K562 (cell line): ENCODE data around the gene GMPR2. TPM values are rescaled to one million over a fixed set of nuclear protein-coding genes. Genes with fewer than 3 reads are reported as not detected.
A peak's percentile ranks its signal among the peaks of the same experiment; 100 is the strongest.

ENCODE experiments used
- BHLHE40 ChIP-seq: IDR thresholded peaks from 2 replicates; pipeline ENCODE4 v1.6.1; 2011; ENCODE audit warnings: low read length, improper control_type of control experiment
- BMI1 ChIP-seq: fragments of 150-350 bp; IDR thresholded peaks from 2 replicates; pipeline ENCODE4 v1.6.1; 2014; ENCODE audit warnings: low read length
- CHD2 ChIP-seq: IDR thresholded peaks from 2 replicates; pipeline ENCODE4 v1.6.1; 2011; ENCODE audit warnings: low read depth, low read length
- HBP1 ChIP-seq: fragments of 450-650 bp; formaldehyde crosslinking; IDR thresholded peaks from 2 replicates; pipeline ENCODE4 v1.4.0; 2022; ENCODE audit warnings: missing genetic modification characterization
- HINFP ChIP-seq: fragments of 450-650 bp; conservative IDR thresholded peaks from 2 replicates; pipeline ENCODE4 v1.6.1; 2016; ENCODE audit warnings: missing genetic modification characterization, low read depth, mild to moderate bottlenecking, control low read depth, missing compliant biosample characterization
- KDM5B ChIP-seq: fragments of 200-600 bp; sonication (generic); IDR thresholded peaks from 2 replicates; pipeline ENCODE4 v1.6.1; 2012; ENCODE audit warnings: low read depth, mild to moderate bottlenecking, moderate library complexity, low read length, control low read depth, inconsistent platforms; ENCODE audit not compliant: insufficient replicate concordance
- MED1 ChIP-seq: sonication (generic); formaldehyde crosslinking; IDR thresholded peaks from 2 replicates; pipeline ENCODE4 v1.8.1; 2023; ENCODE audit warnings: missing genetic modification reagents, borderline replicate concordance
- MTA3 ChIP-seq: fragments of 450-650 bp; formaldehyde crosslinking; IDR thresholded peaks from 2 replicates; pipeline ENCODE4 v1.6.1; 2017; ENCODE audit warnings: mild to moderate bottlenecking, borderline replicate concordance
- PYGO2 ChIP-seq: fragments of 450-650 bp; IDR thresholded peaks from 2 replicates; pipeline ENCODE4 v1.6.1; 2016; ENCODE audit warnings: mild to moderate bottlenecking, missing genetic modification characterization, moderate library complexity, missing compliant biosample characterization
- SRSF3 ChIP-seq: fragments of 200-400 bp; formaldehyde crosslinking; IDR thresholded peaks from 2 replicates; pipeline ENCODE4 v1.6.1; 2016; ENCODE audit warnings: mild to moderate bottlenecking, low read length, moderate library complexity; ENCODE audit not compliant: insufficient read depth
- TAL1 ChIP-seq: fragments of 450-650 bp; IDR thresholded peaks from 2 replicates; pipeline ENCODE4 v1.6.1; 2016; ENCODE audit warnings: mild to moderate bottlenecking
- U2AF1 ChIP-seq: fragments of 200-400 bp; formaldehyde crosslinking; optimal IDR thresholded peaks from 2 replicates; pipeline ENCODE3; 2017; ENCODE audit warnings: mild to moderate bottlenecking, low read depth, low read length, moderate library complexity
- ZBTB11 ChIP-seq, 3 experiments: fragments of 200-800 bp in 1 of 3; fragments of 250-450 bp in 1 of 3; fragments of 450-650 bp in 1 of 3; sonication (Bioruptor Pico) in 1 of 3; sonication (Bioruptor generic) in 1 of 3; formaldehyde crosslinking in 1 of 3; IDR thresholded peaks; 2 replicates each; pipeline versions ENCODE4 v1.6.1 to v1.8.0; 2016 to 2022; ENCODE audit warnings: mild to moderate bottlenecking in 2 of 3, missing genetic modification characterization in 2 of 3, missing compliant biosample characterization in 1 of 3, moderate library complexity in 1 of 3
- ZC3H11A ChIP-seq: IDR thresholded peaks from 2 replicates; pipeline ENCODE4 v1.6.1; 2012; ENCODE audit warnings: low read depth, low read length, improper control_type of control experiment
- ZNF589 ChIP-seq: fragments of 200-800 bp; sonication (Bioruptor generic); IDR thresholded peaks from 2 replicates; pipeline ENCODE4 v1.6.1; 2016; ENCODE audit warnings: low read depth, missing genetic modification characterization, missing compliant biosample characterization
- ZNF592 ChIP-seq: fragments of 450-650 bp; IDR thresholded peaks from 2 replicates; pipeline ENCODE4 v1.6.1; 2017; ENCODE audit warnings: antibody characterized with exemption, mild to moderate bottlenecking
- polyA plus RNA-seq, 8 experiments: library from polyadenylated mRNA; depleted of rRNA in 4 of 8; stranded (reverse) in 5 of 8; unstranded in 3 of 8; fragments of >200 nt; fragmentation: Nextera tagmentation in 2 of 8; fragmentation: Illumina TruSeq in 1 of 8; extraction: Ambion mirVana in 2 of 8; extraction: Trizol in 1 of 8; gene quantifications; 2 replicates each; pipeline versions ENCODE4 v1.2.1 to v1.2.3, GENCODE V29; 2011 to 2014; ENCODE audit warnings: inconsistent platforms in 1 of 8, missing spikeins in 1 of 8
- total RNA-seq, 7 experiments: library from RNA; depleted of rRNA in 6 of 7; stranded (reverse); fragments of >200 nt in 6 of 7; fragmentation: Illumina TruSeq in 2 of 7; extraction: Trizol in 2 of 7; gene quantifications; 2 replicates each; pipeline versions ENCODE4 v1.2.1 to v1.2.3, GENCODE V29; 2011 to 2021; ENCODE audit warnings: low replicate concordance in 1 of 7

Gene GMPR2
- total and polyA plus RNA-seq, 9 of the 15 experiments (the other 6 are each of a cell fraction or from before 2014, with no cell fraction given): 26.4 to 67.4 (median 36.3) TPM

- TF ChIP-seq MTA3 (0 out of 2 replicates have a peak, but pooled peaks have one; percentile 43), KDM5B (no peak), TAL1 (peak; percentile 90), PYGO2 (tag) (no peak), MED1 (CRISPR knock-in tag) (no peak), U2AF1 (no peak), HBP1 (CRISPR knock-in tag) (no peak), ZBTB11 (CRISPR knock-in tag; IDR thresholded peaks at IDR 0.05) (no peak), ZC3H11A (no peak), ZNF589 (CRISPR knock-in tag) (0 out of 2 replicates have a peak, but pooled peaks have one; percentile 40), BHLHE40 (peak; percentile 17; the same call in 1 of the 2 replicates), CHD2 (no peak), HINFP (tag) (no peak), ZNF592 (peak; percentile 45), BMI1 (no peak), SRSF3 (no peak)
These were observed 23.4 kb downstream of the GMPR2 start (continued) for GRCh38 chr14:24255931-24256711.
